WTC11 (cell line): ENCODE results near the gene ABLIM2. TPM values are rescaled to one million over a fixed set of nuclear protein-coding genes. Genes with fewer than 3 reads are reported as not detected.

Experiments used
- ATAC-seq: fragments of 200-7000 bp; cut with Tn5 transposase; 2 replicates; pipeline ENCODE4 v1.10.0; 2021; ENCODE audit warnings: mild to moderate bottlenecking, moderate library complexity
- CTCF ChIA-PET: fragments of 300-600 bp; sonication (Branson Sonifier 250); formaldehyde crosslinking; loops from one replicate; lab custom pipeline; 2021; ENCODE audit warnings: antibody characterized with exemption; lab: Charles Lee
- POLR2A ChIA-PET: fragments of 350-600 bp; sonication (Branson Sonifier 250); formaldehyde crosslinking; loops from one replicate; lab custom pipeline; 2021; ENCODE audit warnings: antibody characterized with exemption; lab: Charles Lee
- DNase-seq: peaks from one replicate; pipeline ENCODE4 v3.0.0; 2021; ENCODE audit warnings: low spot score
- H3K27ac Mint-ChIP-seq: 2 replicates; pipeline ENCODE4 v1.8.0; 2021; ENCODE audit warnings: mixed read lengths
- H3K27me3 Mint-ChIP-seq: 2 replicates; pipeline ENCODE4 v1.8.0; 2021; ENCODE audit warnings: low read depth, mild to moderate bottlenecking, moderate library complexity, mixed read lengths
- H3K36me3 Mint-ChIP-seq: 2 replicates; pipeline ENCODE4 v1.8.0; 2021; ENCODE audit warnings: mixed read lengths
- H3K4me1 Mint-ChIP-seq: 2 replicates; pipeline ENCODE4 v1.8.0; 2022; ENCODE audit warnings: mixed read lengths
- H3K4me3 Mint-ChIP-seq: 2 replicates; pipeline ENCODE4 v1.8.0; 2021; ENCODE audit warnings: mild to moderate bottlenecking, moderate library complexity, mixed read lengths
- H3K9me3 Mint-ChIP-seq: 2 replicates; pipeline ENCODE4 v1.8.0; 2021; ENCODE audit warnings: mixed read lengths
- AR ChIP-seq: fragments of 250-450 bp; sonication (Bioruptor Pico); IDR thresholded peaks from 2 replicates; pipeline ENCODE4 v1.9.0; 2021; ENCODE audit warnings: mild to moderate bottlenecking
- E2F5 ChIP-seq: sonication (generic); formaldehyde crosslinking; IDR thresholded peaks from 2 replicates; pipeline ENCODE4 v1.8.1; 2022; ENCODE audit warnings: mild to moderate bottlenecking, moderate library complexity, missing genetic modification reagents
- IRF1 ChIP-seq: sonication (generic); formaldehyde crosslinking; IDR thresholded peaks from 2 replicates; pipeline ENCODE4 v1.8.0; 2023; ENCODE audit warnings: missing genetic modification reagents
- KAT7 ChIP-seq: sonication (generic); formaldehyde crosslinking; IDR thresholded peaks from 2 replicates; pipeline ENCODE4 v1.8.1; 2023; ENCODE audit warnings: missing genetic modification reagents, mild to moderate bottlenecking, borderline replicate concordance
- MLX ChIP-seq: sonication (generic); formaldehyde crosslinking; IDR thresholded peaks from 2 replicates; pipeline ENCODE4 v1.8.1; 2023; ENCODE audit warnings: mild to moderate bottlenecking, missing genetic modification reagents, moderate library complexity
- MXD4 ChIP-seq: fragments of 250-450 bp; sonication (Bioruptor Pico); IDR thresholded peaks from 2 replicates; pipeline ENCODE4 v1.8.0; 2021; ENCODE audit warnings: mild to moderate bottlenecking, moderate library complexity, borderline replicate concordance
- MYBL2 ChIP-seq: sonication (generic); formaldehyde crosslinking; IDR thresholded peaks from 2 replicates; pipeline ENCODE4 v1.8.1; 2023; ENCODE audit warnings: mild to moderate bottlenecking, moderate library complexity, missing genetic modification reagents
- USF2 ChIP-seq: sonication (generic); formaldehyde crosslinking; IDR thresholded peaks from 2 replicates; pipeline ENCODE4 v1.8.1; 2023; ENCODE audit warnings: mild to moderate bottlenecking, missing genetic modification reagents, moderate library complexity
- ZNF671 ChIP-seq: fragments of 250-450 bp; sonication (Bioruptor Pico); IDR thresholded peaks from 2 replicates; pipeline ENCODE4 v1.8.0; 2021; ENCODE audit warnings: mild to moderate bottlenecking
- total RNA-seq: library from RNA; stranded (reverse); gene quantifications from 3 replicates; pipeline ENCODE4 v1.2.3, GENCODE V29; 2021
- TF ChIP-seq, protein P1 (sequence below): sonication (generic); formaldehyde crosslinking; IDR thresholded peaks from 2 replicates; pipeline ENCODE4 v1.8.0; 2022; ENCODE audit warnings: mild to moderate bottlenecking, missing genetic modification reagents

Gene ABLIM2
- total RNA-seq, 1 experiment from 2014 or later: 2.6 TPM

GRCh38 chr4:7963691-7964090 is 194.9 kb downstream of the ABLIM2 start:
- TF ChIP-seq IRF1 (CRISPR knock-in tag): no peak
- Mint-ChIP-seq H3K9me3 (no peaks in the 10 kb centered on the region), H3K27me3 (no peaks in the 10 kb centered on the region), H3K27ac (no peak overlapping the region), H3K4me1 (peaks cover 25% of the 10 kb centered on the region), H3K36me3 (no peaks in the 10 kb centered on the region), H3K4me3 (no peak overlapping the region)
- ChIA-PET POLR2A (interaction anchor here (0.6 kb wide), 1 partner anchor 67 kb away, joined by 3 read pairs; no protein-coding TSS in a partner anchor), CTCF (no interaction called here)
- DNase-seq (no peak), ATAC-seq (no peak)

- ChIA-PET POLR2A (interaction anchor here (0.6 kb wide), 1 partner anchor 68 kb away, joined by 3 read pairs; no protein-coding TSS in a partner anchor), CTCF (interaction anchor here (0.6 to 0.7 kb wide), 2 partner anchors 160 to 201 kb away, joined by 3 read pairs; no protein-coding TSS in a partner anchor)
- H3K4me1 Mint-ChIP-seq: peaks cover 30% of the 10 kb centered on the region
- H3K27ac Mint-ChIP-seq: peak overlapping the region; percentile 84; the same call in 1 of the 2 replicates
- ATAC-seq (no peak), DNase-seq (no peak)
- peak; percentile 55 for TF ChIP-seq USF2 (CRISPR knock-in tag)
- TF ChIP-seq MLX: no peak
- no peaks in the 10 kb centered on the region for H3K27me3 Mint-ChIP-seq
- H3K36me3 Mint-ChIP-seq: no peaks in the 10 kb centered on the region
- H3K4me3 Mint-ChIP-seq: no peak overlapping the region
- no peaks in the 10 kb centered on the region for H3K9me3 Mint-ChIP-seq
These were observed 195.8 kb downstream of the ABLIM2 start for GRCh38 chr4:7962609-7963508.

GRCh38 chr4:7960790-7961655 is 197.6 kb downstream of the ABLIM2 start:
- Mint-ChIP-seq H3K36me3 (no peaks in the 10 kb centered on the region), H3K27me3 (no peaks in the 10 kb centered on the region), H3K27ac (peak overlapping the region; percentile 61), H3K4me1 (peaks cover 40% of the 10 kb centered on the region), H3K4me3 (no peak overlapping the region), H3K9me3 (no peaks in the 10 kb centered on the region)
- ChIA-PET CTCF (interaction anchor here (0.6 to 1.0 kb wide), 2 partner anchors 8 to 85 kb away, joined by 3 to 5 read pairs; no protein-coding TSS in a partner anchor), POLR2A (no interaction called here)
- ATAC-seq (no peak), DNase-seq (no peak)
- no peak for TF ChIP-seq ZNF671 (CRISPR knock-in tag)
- peak; percentile 71 for TF ChIP-seq USF2 (CRISPR knock-in tag)
- TF ChIP-seq, protein P1, sequence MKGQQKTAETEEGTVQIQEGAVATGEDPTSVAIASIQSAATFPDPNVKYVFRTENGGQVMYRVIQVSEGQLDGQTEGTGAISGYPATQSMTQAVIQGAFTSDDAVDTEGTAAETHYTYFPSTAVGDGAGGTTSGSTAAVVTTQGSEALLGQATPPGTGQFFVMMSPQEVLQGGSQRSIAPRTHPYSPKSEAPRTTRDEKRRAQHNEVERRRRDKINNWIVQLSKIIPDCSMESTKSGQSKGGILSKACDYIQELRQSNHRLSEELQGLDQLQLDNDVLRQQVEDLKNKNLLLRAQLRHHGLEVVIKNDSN (CRISPR knock-in tag): peak; percentile 66; the same call in 1 of the 2 replicates

DNA sequence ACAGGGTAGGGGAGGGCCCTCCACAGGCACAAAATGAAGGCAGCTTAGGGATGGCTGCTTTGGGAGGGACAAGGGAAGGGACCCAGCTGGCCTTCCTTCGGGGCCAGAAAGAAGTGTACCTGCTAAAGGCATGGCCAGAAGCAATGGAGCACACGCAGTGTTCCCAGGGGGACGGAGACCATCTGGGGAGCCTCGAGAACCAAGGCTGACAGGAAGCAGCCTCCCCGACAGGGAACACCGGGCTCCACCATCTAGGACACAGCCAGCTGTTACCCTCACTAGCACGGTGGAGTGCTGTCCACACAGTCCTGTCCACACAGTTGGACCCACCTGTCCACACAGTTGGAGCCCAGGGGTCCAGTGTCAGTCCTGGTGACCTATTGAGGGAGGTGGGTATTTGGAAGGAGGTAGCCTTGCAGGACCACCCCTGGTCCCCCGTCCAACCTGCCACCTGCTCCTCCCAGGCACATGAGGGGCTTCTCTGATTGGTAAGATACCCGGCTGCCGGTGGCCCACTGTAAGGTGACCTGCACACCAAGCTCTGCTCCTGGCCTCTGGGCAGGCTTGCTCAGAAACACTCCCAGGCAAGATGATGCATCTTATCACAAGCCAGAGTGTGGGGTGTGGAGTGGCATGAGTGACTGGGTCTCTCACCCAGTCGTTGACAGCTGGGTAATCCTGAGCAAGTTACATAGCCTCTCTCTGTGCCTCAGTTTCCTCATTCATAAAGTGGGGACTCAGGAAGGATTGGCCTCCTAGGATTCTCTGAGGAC is 198.4 kb downstream of the ABLIM2 start:
- ChIA-PET CTCF (interaction anchor here (1.0 to 1.4 kb wide), 9 partner anchors 9 to 198 kb away, joined by 3 to 8 read pairs (median 4); partner anchors contain the start of gene AFAP1), POLR2A (interaction anchor here (0.7 to 1.2 kb wide), 2 partner anchors 20 to 155 kb away, joined by 3 to 4 read pairs; no protein-coding TSS in a partner anchor)
- H3K27ac Mint-ChIP-seq: no peak overlapping the region
- ATAC-seq (no peak), DNase-seq (no peak)
- no peaks in the 10 kb centered on the region for H3K36me3 Mint-ChIP-seq
- H3K4me3 Mint-ChIP-seq: no peak overlapping the region
- no peaks in the 10 kb centered on the region for H3K27me3 Mint-ChIP-seq
- H3K4me1 Mint-ChIP-seq: peaks cover 36% of the 10 kb centered on the region
- H3K9me3 Mint-ChIP-seq: no peaks in the 10 kb centered on the region
- TF ChIP-seq KAT7 (CRISPR knock-in tag): no peak
- no peak for TF ChIP-seq USF2 (CRISPR knock-in tag)
- no peak for TF ChIP-seq MXD4 (CRISPR knock-in tag)
- no peak for TF ChIP-seq AR (CRISPR knock-in tag)
- TF ChIP-seq MYBL2 (CRISPR knock-in tag): no peak
- no peak for TF ChIP-seq E2F5 (CRISPR knock-in tag)
- no peak for TF ChIP-seq IRF1 (CRISPR knock-in tag)
